A673 (cell line): ENCODE data around the gene CROCC2. TPM values are rescaled to one million over a fixed set of nuclear protein-coding genes. Genes with fewer than 3 reads are reported as not detected.

Experiments used
- BruUV-seq: library from RNA; stranded (reverse); fragments of 400-500 nt; replicated peaks from 2 replicates; lab custom pipeline; 2021; lab: Mats Ljungman, UMichigan
- CTCF ChIA-PET: fragments of 300-600 bp; sonication (Branson Sonifier 250); formaldehyde crosslinking; loops from one replicate; lab custom pipeline; 2022; ENCODE audit warnings: antibody characterized with exemption; lab: Charles Lee
- POLR2A ChIA-PET: fragments of 300-600 bp; sonication (Branson Sonifier 250); formaldehyde crosslinking; loops from one replicate; lab custom pipeline; 2022; ENCODE audit warnings: antibody characterized with exemption; ENCODE audit not compliant: low non-redundant PET; lab: Charles Lee
- DNase-seq: peaks from one replicate; pipeline ENCODE4 v3.0.0-alpha.2; 2015; ENCODE audit warnings: low spot score
- H3K27ac ChIP-seq: fragments of 200-600 bp; sonication (generic); 2 replicates; pipeline ENCODE4 v1.5.1; 2016; ENCODE audit warnings: mixed run types, low read depth, mild to moderate bottlenecking, mixed read lengths, antibody characterized with exemption, low read length; ENCODE audit not compliant: poor library complexity, severe bottlenecking
- H3K27me3 ChIP-seq: fragments of 200-600 bp; sonication (generic); replicated peaks from 2 replicates; pipeline ENCODE4 v1.6.1; 2017; ENCODE audit warnings: mixed run types, low read depth, mild to moderate bottlenecking, mixed read lengths, antibody characterized with exemption, low read length; ENCODE audit not compliant: insufficient read depth, poor library complexity
- H3K36me3 ChIP-seq: fragments of 200-600 bp; sonication (generic); 2 replicates; pipeline ENCODE4 v1.6.1; 2016; ENCODE audit warnings: mixed run types, mild to moderate bottlenecking, mixed read lengths, antibody characterized with exemption, low read length; ENCODE audit not compliant: insufficient read depth, poor library complexity, severe bottlenecking
- H3K4me1 ChIP-seq: fragments of 200-600 bp; sonication (generic); 2 replicates; pipeline ENCODE4 v1.6.1; 2017; ENCODE audit warnings: mixed run types, mild to moderate bottlenecking, mixed read lengths, antibody characterized with exemption, low read length; ENCODE audit not compliant: insufficient read depth, poor library complexity, severe bottlenecking
- H3K4me3 ChIP-seq: fragments of 200-600 bp; sonication (generic); 2 replicates; pipeline ENCODE4 v1.5.1; 2016; ENCODE audit warnings: low read depth, mixed run types, mild to moderate bottlenecking, mixed read lengths, low read length; ENCODE audit not compliant: poor library complexity, severe bottlenecking
- H3K9me3 ChIP-seq: fragments of 200-600 bp; sonication (generic); 2 replicates; pipeline ENCODE4 v1.6.1; 2016; ENCODE audit warnings: mixed run types, low read depth, mild to moderate bottlenecking, mixed read lengths, antibody characterized with exemption, low read length; ENCODE audit not compliant: poor library complexity, severe bottlenecking
- EZH2 ChIP-seq: fragments of 200-600 bp; sonication (generic); IDR thresholded peaks from 2 replicates; pipeline ENCODE4 v1.6.1; 2017; ENCODE audit warnings: borderline replicate concordance, low read depth, mild to moderate bottlenecking, mixed read lengths, antibody characterized with exemption, low read length; ENCODE audit not compliant: poor library complexity, severe bottlenecking
- intact Hi-C: fragments of 100-400 bp; cut with micrococcal nuclease; formaldehyde crosslinking; loops from one replicate; pipeline ENCODE4 v1.10.0; 2022; ENCODE audit not compliant: unreplicated experiment
- total RNA-seq: library from RNA; stranded (reverse); gene quantifications from 2 replicates; pipeline ENCODE4 v1.2.3, GENCODE V29; 2021
- TF ChIP-seq, protein P1 (sequence below): fragments of 300-800, 200-600 bp; sonication (generic); conservative IDR thresholded peaks from 2 replicates; pipeline ENCODE4 v1.5.1; 2017; ENCODE audit warnings: low read depth, mild to moderate bottlenecking, antibody characterized with exemption, low read length, moderate library complexity, mixed read lengths

Gene CROCC2
- total RNA-seq, 1 experiment from 2014 or later = not detected

DNA sequence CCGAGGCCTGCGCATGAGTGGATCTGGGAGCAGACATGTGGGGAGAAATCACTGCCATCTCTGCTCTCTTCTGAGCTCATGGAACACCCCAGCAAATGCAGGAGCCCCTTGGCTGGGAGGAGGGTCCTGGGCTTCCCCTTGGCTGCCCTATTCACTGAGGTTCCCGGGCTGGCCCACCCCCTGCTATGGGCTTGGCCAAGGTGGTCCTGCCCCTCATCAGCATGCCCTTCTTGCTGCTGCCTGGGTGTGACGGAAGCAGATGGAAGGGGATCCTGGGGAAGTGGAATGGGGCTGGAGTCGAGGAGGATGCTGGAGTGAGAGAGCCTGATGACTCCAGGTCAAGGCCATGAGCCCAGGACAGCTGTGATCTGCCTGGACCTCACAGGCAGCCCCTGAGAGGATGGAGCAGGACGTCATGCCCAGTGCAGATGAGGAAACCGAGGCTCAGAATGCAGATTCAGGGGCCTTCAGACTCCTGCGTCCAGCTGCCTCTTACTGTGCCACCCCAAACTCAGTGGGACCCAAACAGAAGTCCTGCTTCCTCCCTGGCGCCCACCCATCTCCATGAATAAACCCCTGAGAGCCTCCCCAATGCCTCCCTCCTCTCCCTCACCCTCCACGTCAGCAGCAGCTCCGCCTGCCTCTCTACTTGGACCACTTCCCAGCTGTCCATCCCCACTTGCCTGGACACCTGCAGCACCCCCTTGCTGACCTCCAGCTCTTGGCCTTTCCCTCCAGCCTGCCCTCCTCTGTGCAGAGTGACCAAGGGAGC, 96.3 kb downstream of the CROCC2 start:
- H3K27ac ChIP-seq = no peak overlapping the region
- TF ChIP-seq EZH2 = no peak
- TF ChIP-seq, protein P1, sequence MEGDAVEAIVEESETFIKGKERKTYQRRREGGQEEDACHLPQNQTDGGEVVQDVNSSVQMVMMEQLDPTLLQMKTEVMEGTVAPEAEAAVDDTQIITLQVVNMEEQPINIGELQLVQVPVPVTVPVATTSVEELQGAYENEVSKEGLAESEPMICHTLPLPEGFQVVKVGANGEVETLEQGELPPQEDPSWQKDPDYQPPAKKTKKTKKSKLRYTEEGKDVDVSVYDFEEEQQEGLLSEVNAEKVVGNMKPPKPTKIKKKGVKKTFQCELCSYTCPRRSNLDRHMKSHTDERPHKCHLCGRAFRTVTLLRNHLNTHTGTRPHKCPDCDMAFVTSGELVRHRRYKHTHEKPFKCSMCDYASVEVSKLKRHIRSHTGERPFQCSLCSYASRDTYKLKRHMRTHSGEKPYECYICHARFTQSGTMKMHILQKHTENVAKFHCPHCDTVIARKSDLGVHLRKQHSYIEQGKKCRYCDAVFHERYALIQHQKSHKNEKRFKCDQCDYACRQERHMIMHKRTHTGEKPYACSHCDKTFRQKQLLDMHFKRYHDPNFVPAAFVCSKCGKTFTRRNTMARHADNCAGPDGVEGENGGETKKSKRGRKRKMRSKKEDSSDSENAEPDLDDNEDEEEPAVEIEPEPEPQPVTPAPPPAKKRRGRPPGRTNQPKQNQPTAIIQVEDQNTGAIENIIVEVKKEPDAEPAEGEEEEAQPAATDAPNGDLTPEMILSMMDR = no peak
- DNase-seq = no peak
- CTCF ChIA-PET = no interaction called here
- H3K9me3 ChIP-seq = peaks cover 23% of the 10 kb centered on the region
- BruUV-seq = no TSS peak
- intact Hi-C loops = no loop called here
- POLR2A ChIA-PET = no interaction called here
- no peaks in the 10 kb centered on the region for H3K4me1 ChIP-seq
- H3K27me3 ChIP-seq = no peaks in the 10 kb centered on the region
- no peaks in the 10 kb centered on the region for H3K36me3 ChIP-seq
- H3K4me3 ChIP-seq = no peak overlapping the region

DNA sequence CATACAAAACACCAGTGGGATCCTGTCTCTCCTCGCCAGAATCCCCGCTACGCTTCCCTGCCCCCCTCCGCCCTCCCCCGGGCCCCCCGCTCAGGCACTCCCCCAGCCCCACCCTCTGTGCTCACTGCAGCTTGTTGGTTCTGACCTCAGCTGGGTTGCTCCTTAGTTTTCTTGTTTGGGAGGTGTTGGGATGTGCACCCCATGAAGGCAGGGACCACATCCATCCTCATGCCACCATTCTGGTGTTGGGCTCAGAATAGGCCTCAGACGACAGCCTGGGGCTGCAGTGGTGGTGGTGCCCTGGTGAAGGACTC, 96.9 kb downstream of the CROCC2 start:
- H3K9me3 ChIP-seq = peaks cover 23% of the 10 kb centered on the region
- H3K4me3 ChIP-seq = no peak overlapping the region
- intact Hi-C loops = no loop called here
- TF ChIP-seq, protein P1 = no peak
- no peak for TF ChIP-seq EZH2
- ChIA-PET POLR2A (no interaction called here), CTCF (no interaction called here)
- H3K36me3 ChIP-seq = no peaks in the 10 kb centered on the region
- no peaks in the 10 kb centered on the region for H3K4me1 ChIP-seq
- DNase-seq = no peak
- no peak overlapping the region for H3K27ac ChIP-seq
- no peaks in the 10 kb centered on the region for H3K27me3 ChIP-seq
- no TSS peak for BruUV-seq

DNA sequence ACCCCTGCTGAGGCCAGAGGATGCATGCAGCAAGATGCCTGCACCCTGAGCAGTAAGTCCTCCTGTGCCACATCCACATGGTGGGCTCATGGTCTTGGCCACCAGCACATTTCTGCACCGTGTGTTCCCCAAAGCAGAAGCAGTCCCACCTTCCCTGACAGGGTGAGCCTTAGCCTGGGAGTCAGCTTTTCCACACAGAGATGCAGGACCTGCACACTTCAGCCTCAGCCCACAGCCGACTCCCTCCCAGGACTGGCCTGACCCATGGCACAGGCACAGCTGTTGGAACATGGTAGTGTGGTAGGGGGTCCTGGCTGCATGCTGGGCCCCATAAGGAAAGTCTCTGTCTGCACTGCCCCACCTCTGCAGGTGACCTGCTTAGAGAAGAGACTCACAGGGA, 97.2 kb downstream of the CROCC2 start:
- intact Hi-C loops = no loop called here
- CTCF ChIA-PET = no interaction called here
- H3K27me3 ChIP-seq = no peaks in the 10 kb centered on the region

More for the DNA sequence above, 97.2 kb downstream of the CROCC2 start:
- Histone ChIP-seq H3K27ac (no peak overlapping the region), H3K9me3 (peaks cover 23% of the 10 kb centered on the region), H3K36me3 (no peaks in the 10 kb centered on the region), H3K4me1 (no peaks in the 10 kb centered on the region), H3K4me3 (no peak overlapping the region)
- TF ChIP-seq, protein P1 = no peak
- TF ChIP-seq EZH2 = no peak
- no TSS peak for BruUV-seq
- POLR2A ChIA-PET = no interaction called here
- DNase-seq = no peak
